GM12878 (cell line): Measurements from ENCODE around the gene SLC1A7. TPM values are rescaled to one million over a fixed set of nuclear protein-coding genes. Genes with fewer than 3 reads are reported as not detected.

Experiments used
- ATAC-seq: fragments of 200-7000 bp; cut with Tn5 transposase; 3 replicates; pipeline ENCODE4 v1.9.1; 2020; ENCODE audit warnings: mild to moderate bottlenecking, moderate library complexity
- BruUV-seq: library from RNA; stranded (reverse); fragments of 400-500 nt; replicated peaks from 2 replicates; lab custom pipeline; 2021; lab: Mats Ljungman, UMichigan
- CTCF ChIA-PET: fragments of 300-600 bp; sonication (Branson Sonifier 250); formaldehyde crosslinking; extraction: SDS; loops from one replicate; lab custom pipeline; 2021; ENCODE audit warnings: inconsistent platforms; lab: Yijun Ruan, JAX
- POLR2A ChIA-PET: fragments of 350-600 bp; formaldehyde crosslinking; extraction: SDS; loops from one replicate; lab custom pipeline; 2021; ENCODE audit warnings: inconsistent platforms; lab: Charles Lee
- RAD21 ChIA-PET: fragments of 300-600 bp; sonication (Branson Sonifier 250); formaldehyde crosslinking; loops from one replicate; lab custom pipeline; 2023; ENCODE audit warnings: antibody characterized with exemption; ENCODE audit not compliant: unreplicated experiment; lab: Charles Lee
- SMC1A ChIA-PET: fragments of 300-600 bp; sonication (Branson Sonifier 250); formaldehyde crosslinking; loops from one replicate; lab custom pipeline; 2023; ENCODE audit not compliant: unreplicated experiment, uncharacterized antibody; lab: Charles Lee
- DNase-seq: peaks from one replicate; pipeline ENCODE4 v3.0.0-alpha.2; 2011; ENCODE audit warnings: low read depth, low spot score
- FAIRE-seq: peaks from 3 replicates; lab custom pipeline; 2011; peaks lifted over from hg19 to GRCh38; lab: Jason Lieb, UNC
- H2AFZ ChIP-seq: 2 replicates; pipeline ENCODE4 v1.6.0; 2011; ENCODE audit warnings: low read depth, low read length, control low read depth; ENCODE audit not compliant: control insufficient read depth
- H3K27ac ChIP-seq: 2 replicates; pipeline ENCODE4 v1.5.1; 2011; ENCODE audit warnings: control low read depth; ENCODE audit not compliant: control insufficient read depth, insufficient read depth
- H3K27me3 ChIP-seq, 2 experiments: replicated peaks in 1 of 2; 2 replicates each; pipeline versions ENCODE4 v1.6.0 to v1.6.1; 2011; ENCODE audit warnings: low read length in 1 of 2; ENCODE audit not compliant: control insufficient read depth in 2 of 2, insufficient read depth in 2 of 2
- H3K36me3 ChIP-seq, 2 experiments: 2 replicates each; pipeline ENCODE4 v1.5.1; 2011; ENCODE audit warnings: low read length in 1 of 2; ENCODE audit not compliant: control insufficient read depth in 2 of 2, insufficient read depth in 2 of 2
- H3K4me1 ChIP-seq: 2 replicates; pipeline ENCODE4 v1.6.1; 2011; ENCODE audit warnings: mild to moderate bottlenecking, low read length, moderate library complexity, mixed read lengths; ENCODE audit not compliant: control insufficient read depth, insufficient read depth
- H3K4me2 ChIP-seq: 2 replicates; pipeline ENCODE4 v1.6.0; 2011; ENCODE audit warnings: control low read depth; ENCODE audit not compliant: control insufficient read depth, insufficient read depth
- H3K4me3 ChIP-seq: fragments of 200-600 bp; sonication (generic); 2 replicates; pipeline ENCODE4 v1.5.1; 2016
- H3K79me2 ChIP-seq: 2 replicates; pipeline ENCODE4 v1.6.0; 2011; ENCODE audit warnings: low read length; ENCODE audit not compliant: control insufficient read depth, insufficient read depth
- H3K9ac ChIP-seq: 2 replicates; pipeline ENCODE4 v1.8.0; 2011; ENCODE audit warnings: low read length, control low read depth, mixed read lengths; ENCODE audit not compliant: control insufficient read depth, insufficient read depth
- H3K9me3 ChIP-seq: replicated peaks from 3 replicates; pipeline ENCODE4 v1.5.1; 2011; ENCODE audit warnings: mild to moderate bottlenecking, low read length; ENCODE audit not compliant: control insufficient read depth, insufficient read depth
- H4K20me1 ChIP-seq: 2 replicates; pipeline ENCODE4 v1.6.0; 2011; ENCODE audit not compliant: control insufficient read depth, insufficient read depth
- BMI1 ChIP-seq: fragments of 450-650 bp; IDR thresholded peaks from 2 replicates; pipeline ENCODE4 v1.6.1; 2016; ENCODE audit warnings: mild to moderate bottlenecking, moderate library complexity, borderline replicate concordance
- CEBPB ChIP-seq, 2 experiments: fragments of 150-350 bp in 1 of 2; IDR thresholded peaks; 2 replicates each; pipeline ENCODE4 v1.6.1; 2012 to 2014; ENCODE audit warnings: low read depth in 2 of 2, low read length in 2 of 2, borderline replicate concordance in 1 of 2, inconsistent platforms in 1 of 2
- E2F4 ChIP-seq: IDR thresholded peaks from 2 replicates; pipeline ENCODE4 v1.6.1; 2012; ENCODE audit warnings: low read depth, low read length, improper control_type of control experiment
- E4F1 ChIP-seq: fragments of 450-650 bp; IDR thresholded peaks from 2 replicates; pipeline ENCODE4 v1.6.1; 2018; ENCODE audit warnings: borderline replicate concordance, mild to moderate bottlenecking; ENCODE audit not compliant: partially characterized antibody
- FOS ChIP-seq: IDR thresholded peaks from 3 replicates; pipeline ENCODE4 v1.6.1; 2011; ENCODE audit warnings: borderline replicate concordance; ENCODE audit not compliant: insufficient read length; ENCODE audit errors: extremely low read depth
- FOXK2 ChIP-seq: fragments of 450-650 bp; IDR thresholded peaks from 2 replicates; pipeline ENCODE4 v1.6.1; 2017; ENCODE audit warnings: mild to moderate bottlenecking, moderate library complexity
- MAX ChIP-seq: IDR thresholded peaks from 2 replicates; pipeline ENCODE4 v1.6.1; 2012; ENCODE audit warnings: low read depth, low read length, improper control_type of control experiment
- MTA2 ChIP-seq: fragments of 450-650 bp; IDR thresholded peaks from 2 replicates; pipeline ENCODE4 v1.6.1; 2016; ENCODE audit warnings: low read depth, mild to moderate bottlenecking, moderate library complexity
- NR2F1 ChIP-seq: fragments of 450-650 bp; conservative IDR thresholded peaks from 2 replicates; pipeline ENCODE4 v1.6.1; 2017; ENCODE audit warnings: mild to moderate bottlenecking
- RAD21 ChIP-seq: IDR thresholded peaks from 2 replicates; pipeline ENCODE4 v1.6.1; 2011; ENCODE audit warnings: mild to moderate bottlenecking, low read depth, low read length, moderate library complexity; ENCODE audit not compliant: insufficient read depth
- SMARCA5 ChIP-seq: fragments of 450-650 bp; IDR thresholded peaks from 2 replicates; pipeline ENCODE4 v1.6.1; 2017; ENCODE audit warnings: mild to moderate bottlenecking
- SREBF2 ChIP-seq: IDR thresholded peaks from 2 replicates; pipeline ENCODE4 v1.6.1; 2012; ENCODE audit warnings: mild to moderate bottlenecking, low read length
- USF1 ChIP-seq: IDR thresholded peaks from 2 replicates; pipeline ENCODE4 v1.6.1; 2011; ENCODE audit warnings: borderline replicate concordance, low read depth, mild to moderate bottlenecking, moderate library complexity, mixed read lengths, low read length; ENCODE audit not compliant: insufficient read depth; ENCODE audit errors: extremely low read length
- ZBTB33 ChIP-seq: fragments of 450-650 bp; IDR thresholded peaks from 2 replicates; pipeline ENCODE4 v1.6.1; 2017; ENCODE audit warnings: mild to moderate bottlenecking
- ZNF622 ChIP-seq: fragments of 450-650 bp; IDR thresholded peaks from 2 replicates; pipeline ENCODE4 v1.6.1; 2017; ENCODE audit warnings: mild to moderate bottlenecking, inconsistent platforms
- ZSCAN29 ChIP-seq: fragments of 450-650 bp; IDR thresholded peaks from 2 replicates; pipeline ENCODE4 v1.6.1; 2017; ENCODE audit warnings: mild to moderate bottlenecking, moderate library complexity
- WGBS: methylation state at CpG from one replicate; pipeline ENCODE4 v1.1.6; 2016; ENCODE audit warnings: low lambda C conversion rate; ENCODE audit not compliant: insufficient replicate concordance, insufficient coverage; ENCODE audit errors: missing lambda C conversion rate; 5-methylcytosine and 5-hydroxymethylcytosine counted together
- in situ Hi-C: fragments of 300-500 bp; cut with MboI; formaldehyde crosslinking; loops from 9 replicates; pipeline ENCODE4 v1.14.3; 2018; ENCODE audit warnings: mixed read lengths
- intact Hi-C: fragments of 100-400 bp; cut with micrococcal nuclease; formaldehyde crosslinking; loops from one replicate; pipeline ENCODE4 v1.14.2; 2022; ENCODE audit not compliant: unreplicated experiment
- polyA plus RNA-seq, 11 experiments: library from polyadenylated mRNA; depleted of rRNA in 4 of 11; unstranded in 6 of 11; stranded (reverse) in 5 of 11; fragments of >200 nt; fragmentation: Nextera tagmentation in 4 of 11; fragmentation: Illumina TruSeq in 1 of 11; extraction: Ambion mirVana in 4 of 11; extraction: Trizol in 1 of 11; gene quantifications; 1 replicate in 1 of 11; 2 replicates in 10 of 11; pipeline versions ENCODE4 v1.2.1 to v1.2.3, GENCODE V29; 2011 to 2016; ENCODE audit warnings: inconsistent platforms in 2 of 11, missing spikeins in 2 of 11, low read depth in 1 of 11
- total RNA-seq, 4 experiments: library from RNA; depleted of rRNA in 3 of 4; stranded (reverse); fragments of >200 nt in 3 of 4; fragmentation: Illumina TruSeq in 1 of 4; extraction: Trizol in 1 of 4; gene quantifications; 2 replicates each; pipeline versions ENCODE4 v1.2.1 to v1.2.3, GENCODE V29; 2013 to 2021
- TF ChIP-seq, protein P1 (sequence below): fragments of 450-650 bp; IDR thresholded peaks from 2 replicates; pipeline ENCODE4 v1.6.1; 2017; ENCODE audit warnings: borderline replicate concordance

SLC1A7 gene
- total and polyA plus RNA-seq, 10 of the 15 experiments (the other 5 are each of a cell fraction or from before 2014, with no cell fraction given): not detected

GRCh38 chr1:53130598-53130877, 11.9 kb downstream of the SLC1A7 start:
- no peak overlapping the region for H3K27ac ChIP-seq
- ATAC-seq: no peak
- no peaks in the 10 kb centered on the region for H3K79me2 ChIP-seq
- H3K27me3 ChIP-seq: no peaks in the 10 kb centered on the region; a peak in 1 of 4 replicates
- ChIA-PET POLR2A (no interaction called here), RAD21 (no interaction called here), CTCF (no interaction called here), SMC1A (interaction anchor here (0.6 kb wide), 1 partner anchor 212 kb away, joined by 3 read pairs; no protein-coding TSS in a partner anchor)
- no peaks in the 10 kb centered on the region for H3K4me1 ChIP-seq
- no peak overlapping the region for H3K4me2 ChIP-seq
- H2AFZ ChIP-seq: no peak overlapping the region
- in situ Hi-C loops: no loop called here
- no TSS peak for BruUV-seq
- H3K9ac ChIP-seq: no peak overlapping the region
- H3K36me3 ChIP-seq: no peaks in the 10 kb centered on the region
- WGBS: 0% methylated on average over 1 of the region's 1 CpG
- intact Hi-C loops: no loop called here
- H3K4me3 ChIP-seq: no peak overlapping the region
- no peak for DNase-seq
- no peaks in the 10 kb centered on the region for H4K20me1 ChIP-seq
- H3K9me3 ChIP-seq: no peaks in the 10 kb centered on the region
- FAIRE-seq: no peak
- TF ChIP-seq ZNF622: no peak
- no peak for TF ChIP-seq E2F4
- no peak for TF ChIP-seq SREBF2
- no peak for TF ChIP-seq FOS
- no peak for TF ChIP-seq ZBTB33
- no peak for TF ChIP-seq NR2F1
- TF ChIP-seq MTA2: no peak
- no peak for TF ChIP-seq CEBPB (IDR thresholded peaks at IDR 0.05; ENCODE audit: borderline replicate concordance in 1 of 2, low read depth in 2 of 2, low read length in 2 of 2)
- no peak for TF ChIP-seq ZSCAN29
- TF ChIP-seq, protein P1, sequence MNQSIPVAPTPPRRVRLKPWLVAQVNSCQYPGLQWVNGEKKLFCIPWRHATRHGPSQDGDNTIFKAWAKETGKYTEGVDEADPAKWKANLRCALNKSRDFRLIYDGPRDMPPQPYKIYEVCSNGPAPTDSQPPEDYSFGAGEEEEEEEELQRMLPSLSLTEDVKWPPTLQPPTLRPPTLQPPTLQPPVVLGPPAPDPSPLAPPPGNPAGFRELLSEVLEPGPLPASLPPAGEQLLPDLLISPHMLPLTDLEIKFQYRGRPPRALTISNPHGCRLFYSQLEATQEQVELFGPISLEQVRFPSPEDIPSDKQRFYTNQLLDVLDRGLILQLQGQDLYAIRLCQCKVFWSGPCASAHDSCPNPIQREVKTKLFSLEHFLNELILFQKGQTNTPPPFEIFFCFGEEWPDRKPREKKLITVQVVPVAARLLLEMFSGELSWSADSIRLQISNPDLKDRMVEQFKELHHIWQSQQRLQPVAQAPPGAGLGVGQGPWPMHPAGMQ: no peak
- TF ChIP-seq FOXK2: no peak
- no peak for TF ChIP-seq RAD21
- no peak for TF ChIP-seq SMARCA5
- no peak for TF ChIP-seq E4F1
- no peak for TF ChIP-seq BMI1
- TF ChIP-seq USF1: no peak
- TF ChIP-seq MAX: no peak
